GM12878 (cell line): Measurements from ENCODE around the gene GTF2B.

Experiments
- GABPA ChIP-seq: IDR thresholded peaks from 2 replicates; pipeline ENCODE4 v1.6.1; 2014; ENCODE audit warnings: antibody characterized with exemption, low read depth, mild to moderate bottlenecking, inconsistent platforms
- MTA2 ChIP-seq: fragments of 450-650 bp; IDR thresholded peaks from 2 replicates; pipeline ENCODE4 v1.6.1; 2016; ENCODE audit warnings: low read depth, mild to moderate bottlenecking, moderate library complexity
- PKNOX1 ChIP-seq: fragments of 450-650 bp; IDR thresholded peaks from 2 replicates; pipeline ENCODE4 v1.6.1; 2016; ENCODE audit warnings: mild to moderate bottlenecking
- TCF7 ChIP-seq: IDR thresholded peaks from 2 replicates; pipeline ENCODE4 v1.6.1; 2014; ENCODE audit warnings: antibody characterized with exemption, borderline replicate concordance
- ZNF207 ChIP-seq: fragments of 450-650 bp; IDR thresholded peaks from 2 replicates; pipeline ENCODE4 v1.6.1; 2014; ENCODE audit warnings: antibody characterized with exemption, mild to moderate bottlenecking, borderline replicate concordance

- TF ChIP-seq GABPA: no peak
- TF ChIP-seq ZNF207: no peak
- no peak for TF ChIP-seq PKNOX1
- no peak for TF ChIP-seq MTA2
- no peak for TF ChIP-seq TCF7
Observed at GRCh38 chr1:88936760-88937342, 45.5 kb upstream of the GTF2B start.
